B cell (primary cell): Measurements from ENCODE around the gene LMNTD1. TPM values are rescaled to one million over a fixed set of nuclear protein-coding genes. Genes with fewer than 3 reads are reported as not detected.

Experiments used
- ATAC-seq: fragments of 200-7000 bp; cut with Tn5 transposase; one replicate; pipeline ENCODE4 v1.10.0; 2021; ENCODE audit warnings: low read depth, mild to moderate bottlenecking, moderate number of reproducible peaks, moderate library complexity
- CTCF ChIA-PET: fragments of 350-600 bp; sonication (Branson Sonifier 250); formaldehyde crosslinking; loops from one replicate; lab custom pipeline; 2021; ENCODE audit warnings: antibody characterized with exemption, inconsistent platforms; lab: Charles Lee
- POLR2A ChIA-PET: fragments of 350-600 bp; sonication (Branson Sonifier 250); formaldehyde crosslinking; loops from one replicate; lab custom pipeline; 2021; ENCODE audit warnings: antibody characterized with exemption; lab: Charles Lee
- DNase-seq: peaks from one replicate; pipeline ENCODE4 v3.0.0; 2013
- H2AFZ ChIP-seq: 2 replicates; pipeline ENCODE4 v1.6.1; 2012; ENCODE audit warnings: mild to moderate bottlenecking, low read depth, low read length; ENCODE audit not compliant: insufficient read depth, poor library complexity, severe bottlenecking
- H3K27ac ChIP-seq, 2 donors: 1 replicate in 1 of 2; 2 replicates in 1 of 2; pipeline ENCODE4 v1.5.1; 2012 to 2013; ENCODE audit warnings: low read length in 2 of 2, mild to moderate bottlenecking in 2 of 2, moderate library complexity in 1 of 2
- H3K27me3 ChIP-seq, 4 experiments: fragments of 200-600 bp in 1 of 4; sonication (generic) in 1 of 4; replicated peaks in 1 of 4; 1 replicate in 2 of 4; 2 replicates in 2 of 4; pipeline versions ENCODE4 v1.6.1 to v1.7.0; 2013 to 2016; ENCODE audit warnings: low read length in 3 of 4, mild to moderate bottlenecking in 2 of 4, mixed read lengths in 1 of 4, moderate library complexity in 1 of 4; ENCODE audit not compliant: insufficient read depth in 4 of 4, control insufficient read depth in 3 of 4; ENCODE audit errors: control extremely low read depth in 1 of 4
- H3K36me3 ChIP-seq, 2 experiments: replicated peaks in 1 of 2; 1 replicate in 1 of 2; 2 replicates in 1 of 2; pipeline versions ENCODE4 v1.6.1 to v1.7.1; 2013; ENCODE audit warnings: low read length in 1 of 2; ENCODE audit not compliant: insufficient read depth in 2 of 2, control insufficient read depth in 1 of 2; ENCODE audit errors: control extremely low read depth in 1 of 2, extremely low read depth in 1 of 2
- H3K4me1 ChIP-seq, 2 donors: fragments of 200-600 bp in 1 of 2; sonication (generic) in 1 of 2; 1 replicate in 1 of 2; 2 replicates in 1 of 2; pipeline versions ENCODE4 v1.5.1 to v1.6.1; 2013 to 2017; ENCODE audit warnings: low read length in 2 of 2; ENCODE audit not compliant: control insufficient read depth in 2 of 2, insufficient read depth in 2 of 2
- H3K4me2 ChIP-seq: replicated peaks from 2 replicates; pipeline ENCODE3; 2012; ENCODE audit warnings: mild to moderate bottlenecking, low read depth, low read length; ENCODE audit not compliant: poor library complexity, severe bottlenecking
- H3K4me3 ChIP-seq, 5 experiments: fragments of 200-600 bp in 1 of 5; sonication (generic) in 1 of 5; 1 replicate in 3 of 5; 2 replicates in 2 of 5; pipeline versions ENCODE4 v1.5.1 to v1.7.0; 2011 to 2016; ENCODE audit warnings: low read length in 4 of 5, mild to moderate bottlenecking in 4 of 5, low read depth in 2 of 5, control low read depth in 1 of 5, moderate library complexity in 1 of 5; ENCODE audit not compliant: insufficient read depth in 1 of 5; ENCODE audit errors: control extremely low read depth in 1 of 5, extremely low read depth in 1 of 5
- H3K79me2 ChIP-seq: fragments of 200-600 bp; sonication (generic); one replicate; pipeline ENCODE4 v1.6.0; 2016; ENCODE audit warnings: low read length; ENCODE audit not compliant: control insufficient read depth, insufficient read depth
- H3K9ac ChIP-seq: fragments of 200-600 bp; sonication (generic); 2 replicates; pipeline ENCODE4 v1.6.1; 2017; ENCODE audit warnings: mild to moderate bottlenecking, low read length, moderate library complexity
- H3K9me3 ChIP-seq, 3 donors: one replicate each; pipeline versions ENCODE4 v1.6.1 to v1.7.1; 2013; ENCODE audit warnings: low read length in 2 of 3; ENCODE audit not compliant: control insufficient read depth in 2 of 3, insufficient read depth in 1 of 3; ENCODE audit errors: control extremely low read depth in 1 of 3
- H4K20me1 ChIP-seq: 2 replicates; pipeline ENCODE4 v1.6.0; 2012; ENCODE audit warnings: mild to moderate bottlenecking, low read length; ENCODE audit not compliant: insufficient read depth, control insufficient read depth, poor library complexity, severe bottlenecking
- H3K27ac Mint-ChIP-seq: one replicate; pipeline ENCODE4 v1.8.0; 2021; ENCODE audit warnings: mixed read lengths
- H3K27me3 Mint-ChIP-seq: one replicate; pipeline ENCODE4 v1.8.0; 2021; ENCODE audit warnings: mixed read lengths
- H3K4me1 Mint-ChIP-seq: one replicate; pipeline ENCODE4 v1.8.0; 2021; ENCODE audit warnings: mixed read lengths
- H3K4me3 Mint-ChIP-seq: one replicate; pipeline ENCODE4 v1.8.0; 2021; ENCODE audit warnings: mixed read lengths
- H3K9me3 Mint-ChIP-seq: one replicate; pipeline ENCODE4 v1.8.0; 2022; ENCODE audit warnings: mixed read lengths; ENCODE audit not compliant: insufficient read depth
- CTCF ChIP-seq: fragments of 200-600 bp; IDR thresholded peaks from one replicate; pipeline ENCODE4 v1.8.0; 2022; ENCODE audit warnings: antibody characterized with exemption, mild to moderate bottlenecking
- EZH2 ChIP-seq: IDR thresholded peaks from 2 replicates; pipeline ENCODE4 v1.6.1; 2012; ENCODE audit warnings: borderline replicate concordance, low read depth, mild to moderate bottlenecking, moderate library complexity, low read length; ENCODE audit not compliant: insufficient read depth, poor library complexity, severe bottlenecking
- WGBS: methylation state at CpG from one replicate; pipeline ENCODE4 v1.1.5; 2013; ENCODE audit warnings: missing lambda C conversion rate; ENCODE audit not compliant: insufficient coverage; 5-methylcytosine and 5-hydroxymethylcytosine counted together
- intact Hi-C: fragments of 100-400 bp; cut with micrococcal nuclease; formaldehyde crosslinking; loops from one replicate; pipeline ENCODE4 v1.10.0; 2022
- polyA plus RNA-seq: library from polyadenylated mRNA; depleted of rRNA; stranded (reverse); fragments of >200 nt; gene quantifications from 2 replicates; pipeline ENCODE4 v1.2.3, GENCODE V29; 2012
- total RNA-seq, 2 donors: library from RNA; stranded (reverse); fragments of 120-200 nt in 1 of 2; gene quantifications; 1 replicate in 1 of 2; 2 replicates in 1 of 2; pipeline versions ENCODE4 v1.2.3 to v1.2.4, GENCODE V29; 2013 to 2022

LMNTD1 gene
- total and polyA plus RNA-seq, 2 donors (not counting 1 experiment from before 2014, with no cell fraction given): not detected

GRCh38 chr12:25433581-25434325, 119.3 kb downstream of the LMNTD1 start:
- H3K4me1 ChIP-seq: no peaks in the 10 kb centered on the region
- H3K27me3 ChIP-seq: no peaks in the 10 kb centered on the region
- ATAC-seq: no peak
- no peak for DNase-seq
- H3K4me3 ChIP-seq: no peak overlapping the region
- Mint-ChIP-seq H3K27me3 (peaks cover 5% of the 10 kb centered on the region), H3K27ac (no peak overlapping the region), H3K4me3 (no peak overlapping the region), H3K4me1 (peaks cover 4% of the 10 kb centered on the region), H3K9me3 (no peaks in the 10 kb centered on the region)
- no peak overlapping the region for H3K9ac ChIP-seq
- ChIA-PET POLR2A (no interaction called here), CTCF (interaction anchor here (1.1 to 7.9 kb wide), 9 partner anchors 10 to 1268 kb away, joined by 3 to 39 read pairs (median 4); no protein-coding TSS in a partner anchor)
- no peak overlapping the region for H2AFZ ChIP-seq
- no peak overlapping the region for H3K4me2 ChIP-seq
- no peaks in the 10 kb centered on the region for H3K9me3 ChIP-seq
- H3K27ac ChIP-seq: no peak overlapping the region
- WGBS: no CpG with 5 or more reads among the region's 3 CpGs
- H3K79me2 ChIP-seq: no peaks in the 10 kb centered on the region
- H3K36me3 ChIP-seq: no peaks in the 10 kb centered on the region
- intact Hi-C loops: no loop called here
- TF ChIP-seq EZH2 (no peak), CTCF (no peak)
- no peaks in the 10 kb centered on the region for H4K20me1 ChIP-seq

- no peaks in the 10 kb centered on the region for H3K36me3 ChIP-seq
- H3K27me3 ChIP-seq: no peaks in the 10 kb centered on the region
- no peak overlapping the region for H3K4me3 ChIP-seq
- intact Hi-C loops: no loop called here
- Mint-ChIP-seq H3K4me3 (no peak overlapping the region), H3K27ac (no peak overlapping the region), H3K27me3 (peaks cover 5% of the 10 kb centered on the region), H3K4me1 (peaks cover 4% of the 10 kb centered on the region), H3K9me3 (no peaks in the 10 kb centered on the region)
- ChIA-PET CTCF (interaction anchor here (0.6 to 7.9 kb wide), 4 partner anchors 9 to 1383 kb away, joined by 4 to 39 read pairs (median 22); no protein-coding TSS in a partner anchor), POLR2A (no interaction called here)
- TF ChIP-seq EZH2: no peak
- TF ChIP-seq CTCF: no peak
- no peak overlapping the region for H3K9ac ChIP-seq
- DNase-seq: no peak
- H3K4me1 ChIP-seq: no peaks in the 10 kb centered on the region
- H3K4me2 ChIP-seq: no peak overlapping the region
- H3K27ac ChIP-seq: no peak overlapping the region
- H4K20me1 ChIP-seq: no peaks in the 10 kb centered on the region
- H3K79me2 ChIP-seq: no peaks in the 10 kb centered on the region
- no peak for ATAC-seq
- no peak overlapping the region for H2AFZ ChIP-seq
- H3K9me3 ChIP-seq: no peaks in the 10 kb centered on the region
Measured at GRCh38 chr12:25433024-25433423, 120.1 kb downstream of the LMNTD1 start.
